WERI-Rb-1 (cell line): ENCODE measurements around the gene TEC.
"Not testable (repeated sequence)": the region's sequence is repeated elsewhere in the genome, so short reads cannot be mapped to it uniquely, and the experiment has no call there.

Experiments
- DNase-seq: peaks from one replicate; pipeline ENCODE4 v3.0.0-alpha.2; 2020
- H3K27ac ChIP-seq: fragments of 250-450 bp; sonication (Bioruptor Pico); 2 replicates; pipeline ENCODE4 v1.5.1; 2020; ENCODE audit warnings: mild to moderate bottlenecking, moderate library complexity
- H3K27me3 ChIP-seq: fragments of 250-450 bp; sonication (Bioruptor Pico); 2 replicates; pipeline ENCODE4 v1.5.1; 2021; ENCODE audit warnings: mild to moderate bottlenecking, low read depth, moderate library complexity; ENCODE audit not compliant: insufficient read depth, severe bottlenecking
- H3K36me3 ChIP-seq: fragments of 250-450 bp; sonication (Bioruptor Pico); 2 replicates; pipeline ENCODE4 v1.5.1; 2020; ENCODE audit warnings: mild to moderate bottlenecking, moderate library complexity
- H3K4me3 ChIP-seq: 2 replicates; pipeline ENCODE4 v1.5.1; 2011; ENCODE audit warnings: low read depth, mild to moderate bottlenecking, control low read depth, low read length
- H3K9me3 ChIP-seq: fragments of 250-450 bp; sonication (Bioruptor Pico); 2 replicates; pipeline ENCODE4 v1.5.1; 2021; ENCODE audit warnings: mild to moderate bottlenecking, moderate library complexity; ENCODE audit not compliant: severe bottlenecking
- TF ChIP-seq, protein P1 (sequence below): IDR thresholded peaks from 2 replicates; pipeline ENCODE4 v1.5.1; 2011; ENCODE audit warnings: low read depth, mild to moderate bottlenecking, control low read depth, inconsistent platforms, low read length

TEC gene

GRCh38 chr4:48290146-48290772, 20.6 kb upstream of the TEC start:
- no peaks in the 10 kb centered on the region for H3K27me3 ChIP-seq
- no peaks in the 10 kb centered on the region for H3K36me3 ChIP-seq
- peaks cover 2% of the 10 kb centered on the region for H3K9me3 ChIP-seq
- TF ChIP-seq, protein P1, sequence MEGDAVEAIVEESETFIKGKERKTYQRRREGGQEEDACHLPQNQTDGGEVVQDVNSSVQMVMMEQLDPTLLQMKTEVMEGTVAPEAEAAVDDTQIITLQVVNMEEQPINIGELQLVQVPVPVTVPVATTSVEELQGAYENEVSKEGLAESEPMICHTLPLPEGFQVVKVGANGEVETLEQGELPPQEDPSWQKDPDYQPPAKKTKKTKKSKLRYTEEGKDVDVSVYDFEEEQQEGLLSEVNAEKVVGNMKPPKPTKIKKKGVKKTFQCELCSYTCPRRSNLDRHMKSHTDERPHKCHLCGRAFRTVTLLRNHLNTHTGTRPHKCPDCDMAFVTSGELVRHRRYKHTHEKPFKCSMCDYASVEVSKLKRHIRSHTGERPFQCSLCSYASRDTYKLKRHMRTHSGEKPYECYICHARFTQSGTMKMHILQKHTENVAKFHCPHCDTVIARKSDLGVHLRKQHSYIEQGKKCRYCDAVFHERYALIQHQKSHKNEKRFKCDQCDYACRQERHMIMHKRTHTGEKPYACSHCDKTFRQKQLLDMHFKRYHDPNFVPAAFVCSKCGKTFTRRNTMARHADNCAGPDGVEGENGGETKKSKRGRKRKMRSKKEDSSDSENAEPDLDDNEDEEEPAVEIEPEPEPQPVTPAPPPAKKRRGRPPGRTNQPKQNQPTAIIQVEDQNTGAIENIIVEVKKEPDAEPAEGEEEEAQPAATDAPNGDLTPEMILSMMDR: peak; percentile 38
- DNase-seq: peak; percentile 23
- H3K4me3 ChIP-seq: no peak overlapping the region
- H3K27ac ChIP-seq: no peak overlapping the region

- not testable (repeated sequence) for DNase-seq, H3K9me3 ChIP-seq, H3K36me3 ChIP-seq, H3K4me3 ChIP-seq, H3K27me3 ChIP-seq, H3K27ac ChIP-seq
These were observed 16.4 kb upstream of the TEC start for GRCh38 chr4:48286060-48286459.

DNA sequence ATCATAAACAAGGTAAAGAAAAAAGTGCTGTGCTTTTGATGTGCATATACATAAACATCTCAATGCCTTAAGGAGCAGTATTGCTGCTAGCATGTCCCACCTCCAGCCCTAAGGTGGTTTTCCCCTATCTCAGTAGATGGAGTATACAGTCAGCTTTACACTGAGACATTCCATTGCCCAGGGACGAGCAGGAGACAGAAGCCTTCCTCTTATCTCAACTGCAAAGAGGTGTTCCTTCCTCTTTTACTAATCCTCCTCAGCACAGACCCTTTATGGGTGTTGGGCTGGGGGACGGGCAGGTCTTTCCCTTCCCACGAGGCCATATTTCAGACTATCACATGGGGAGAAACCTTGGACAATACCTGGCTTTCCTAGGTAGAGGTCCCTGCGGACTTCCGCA, 16.0 kb upstream of the TEC start:
- not testable (repeated sequence) for H3K27ac ChIP-seq, H3K4me3 ChIP-seq, DNase-seq, H3K27me3 ChIP-seq, H3K36me3 ChIP-seq, H3K9me3 ChIP-seq

DNA sequence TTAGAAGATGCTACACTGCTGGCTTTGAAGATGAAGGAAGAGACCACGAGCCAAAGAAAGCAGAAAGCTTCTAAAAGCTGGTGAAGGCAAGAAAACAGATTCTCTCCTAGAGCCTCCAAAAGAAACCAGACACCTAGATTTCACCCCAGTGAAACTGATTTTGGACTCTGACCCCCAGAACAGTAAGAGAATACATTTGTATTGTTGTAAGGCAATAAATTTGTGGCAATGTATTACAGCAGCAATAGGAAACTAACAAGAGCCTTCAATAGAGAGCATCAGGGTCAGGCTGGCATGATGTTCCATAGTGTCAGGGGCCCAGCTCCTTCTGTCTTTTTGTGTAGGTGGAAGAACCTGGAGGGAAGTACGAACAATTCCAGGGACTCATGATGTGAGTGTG, 6.0 kb upstream of the TEC start:
- TF ChIP-seq, protein P1: no peak
- Histone ChIP-seq H3K27ac (no peak overlapping the region), H3K27me3 (no peaks in the 10 kb centered on the region), H3K4me3 (no peak overlapping the region), H3K36me3 (no peaks in the 10 kb centered on the region), H3K9me3 (no peaks in the 10 kb centered on the region)
- DNase-seq: no peak

DNA sequence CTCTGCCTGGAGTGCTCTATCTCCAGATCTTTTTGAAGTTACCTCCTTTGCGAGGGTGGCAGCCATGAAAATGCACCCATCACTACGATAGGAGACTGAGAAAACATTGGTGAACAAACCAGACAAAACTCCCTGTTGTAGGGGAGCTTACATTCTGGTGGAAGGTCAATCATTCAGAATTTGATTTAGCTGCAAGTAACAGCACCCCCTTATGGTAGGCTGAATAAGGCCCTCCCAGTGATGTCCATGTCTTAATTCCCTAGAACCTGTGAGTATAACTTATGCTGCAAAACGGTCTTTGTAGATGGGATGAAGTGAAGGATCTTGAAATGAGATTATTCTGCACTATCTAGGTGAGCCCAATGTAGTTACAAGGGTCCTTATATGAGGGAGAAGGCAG, 5.6 kb upstream of the TEC start:
- TF ChIP-seq, protein P1: peak; percentile 71
- Histone ChIP-seq H3K9me3 (no peaks in the 10 kb centered on the region), H3K36me3 (no peaks in the 10 kb centered on the region), H3K27ac (no peak overlapping the region), H3K27me3 (no peaks in the 10 kb centered on the region), H3K4me3 (no peak overlapping the region)
- peak; percentile 39 for DNase-seq

DNA sequence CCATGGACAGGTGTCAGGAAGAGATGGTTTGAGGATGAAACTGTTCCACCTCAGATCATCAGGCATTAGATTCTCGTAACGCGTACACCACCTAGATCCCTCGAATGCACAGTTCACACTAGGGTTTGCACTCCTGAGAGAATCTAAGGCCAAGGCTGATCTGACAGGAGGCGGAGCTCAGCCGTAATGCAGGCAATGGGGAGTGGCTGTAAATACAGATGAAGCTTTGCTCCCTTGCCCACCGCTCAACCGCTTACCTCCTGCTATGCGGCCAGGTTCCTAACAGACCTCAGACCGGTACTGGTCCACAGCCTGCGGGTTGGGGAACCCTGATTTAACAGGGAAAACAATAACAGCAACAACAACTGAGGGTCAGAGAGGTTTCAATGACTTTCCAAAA, 2.0 kb upstream of the TEC start:
- no peak overlapping the region for H3K4me3 ChIP-seq
- H3K36me3 ChIP-seq: no peaks in the 10 kb centered on the region; the same call in 1 of the 2 replicates

More for the DNA sequence above, 2.0 kb upstream of the TEC start:
- TF ChIP-seq, protein P1: no peak
- no peaks in the 10 kb centered on the region for H3K27me3 ChIP-seq
- no peaks in the 10 kb centered on the region for H3K9me3 ChIP-seq
- H3K27ac ChIP-seq: no peak overlapping the region
- DNase-seq: no peak
